ENCODE data around the gene RADIL.

Gene RADIL

GRCh38 chr7:4828720-4829383 is 54.7 kb downstream of the RADIL start:
- DNase-seq = no peak

- DNase-seq = no peak
These were observed 58.4 kb downstream of the RADIL start for GRCh38 chr7:4825081-4825480.

GRCh38 chr7:4824120-4824775 is 59.3 kb downstream of the RADIL start:
- no peak for DNase-seq

- no peak for DNase-seq
These were observed 59.9 kb downstream of the RADIL start for GRCh38 chr7:4823441-4824119.

- DNase-seq = no peak
These were observed 60.8 kb downstream of the RADIL start for GRCh38 chr7:4822677-4823076.

GRCh38 chr7:4820967-4821471 is 62.5 kb downstream of the RADIL start:
- no peak for DNase-seq

- no peak for DNase-seq
These were observed 63.0 kb downstream of the RADIL start for GRCh38 chr7:4820405-4820966.

GRCh38 chr7:4819560-4820404 is 63.7 kb downstream of the RADIL start:
- DNase-seq = no peak

DNA sequence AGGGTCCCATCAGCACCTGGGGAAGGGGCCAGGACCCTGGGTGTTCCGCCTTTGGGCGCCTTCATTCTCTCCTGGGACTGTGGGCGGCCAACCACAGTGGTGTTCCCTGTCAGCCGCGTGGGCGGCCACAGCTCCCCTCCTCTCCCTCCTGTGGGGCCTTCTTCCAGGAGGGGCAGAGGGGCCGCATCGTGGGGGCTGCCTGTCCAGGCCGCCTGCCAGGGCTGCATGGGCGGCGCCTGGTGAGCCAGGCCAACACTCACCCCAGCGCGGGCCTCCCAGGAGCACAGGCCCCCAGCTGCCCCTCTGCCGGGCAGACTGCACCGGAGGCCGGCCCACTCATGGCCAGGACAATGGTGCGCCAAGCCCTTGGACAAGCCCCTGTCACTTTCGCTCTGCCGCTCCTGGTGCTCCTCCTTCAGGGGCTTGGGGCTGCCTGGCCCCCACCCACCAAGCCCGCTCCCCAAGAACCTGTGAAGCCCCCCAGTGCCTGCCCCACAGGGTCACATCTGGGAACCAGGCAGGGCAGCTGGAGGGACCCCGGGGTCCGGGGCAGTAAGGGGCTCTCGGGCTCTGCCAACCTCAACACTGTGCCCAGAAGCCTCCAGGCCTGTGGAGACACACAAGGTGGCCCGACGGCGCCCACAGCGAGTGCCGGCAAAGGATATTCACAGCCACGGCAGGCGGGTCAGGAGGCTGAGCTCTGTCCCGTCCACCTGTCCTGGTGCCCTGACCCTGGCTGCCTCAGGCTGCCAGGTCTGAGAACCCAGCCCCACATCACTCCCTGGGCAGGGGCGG is 65.3 kb downstream of the RADIL start:
- DNase-seq = no peak

DNA sequence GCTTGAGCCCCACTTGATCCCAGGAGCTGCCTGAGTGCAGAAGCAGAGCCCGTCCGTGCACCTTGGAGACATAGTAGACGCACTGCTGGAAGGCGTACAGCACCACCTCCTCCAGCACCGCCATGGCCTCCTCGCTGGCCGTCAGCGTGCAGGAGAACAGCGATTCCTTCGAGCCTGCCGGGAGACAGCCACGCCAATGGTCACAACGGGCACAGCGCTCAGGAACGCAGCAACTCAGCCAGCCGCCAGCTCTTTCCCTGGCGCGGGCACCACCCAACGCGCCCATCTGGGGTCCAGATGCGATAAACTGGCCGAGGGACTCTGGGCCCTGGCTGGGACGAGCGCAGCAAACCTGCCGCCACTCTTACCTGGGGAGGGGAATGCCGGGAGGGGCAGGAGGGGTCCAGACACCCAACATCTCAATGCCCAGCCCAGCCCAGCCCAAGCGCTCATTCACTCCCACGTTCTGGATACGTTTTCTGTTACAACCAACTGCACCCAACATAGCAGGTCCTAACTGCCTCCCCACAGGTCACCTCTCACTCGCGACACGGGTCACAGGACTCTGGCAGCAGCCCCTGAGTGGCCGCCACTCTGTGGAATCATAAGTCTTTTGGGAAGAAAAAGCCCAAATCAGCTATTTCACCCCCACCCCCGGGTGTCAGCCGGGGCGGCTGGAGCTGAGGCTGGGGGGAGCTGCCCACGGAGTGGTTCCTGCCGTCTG is 66.2 kb downstream of the RADIL start:
- DNase-seq = no peak

GRCh38 chr7:4816419-4817080 is 67.0 kb downstream of the RADIL start:
- no peak for DNase-seq

GRCh38 chr7:4815609-4816418 is 67.7 kb downstream of the RADIL start:
- no peak for DNase-seq

DNA sequence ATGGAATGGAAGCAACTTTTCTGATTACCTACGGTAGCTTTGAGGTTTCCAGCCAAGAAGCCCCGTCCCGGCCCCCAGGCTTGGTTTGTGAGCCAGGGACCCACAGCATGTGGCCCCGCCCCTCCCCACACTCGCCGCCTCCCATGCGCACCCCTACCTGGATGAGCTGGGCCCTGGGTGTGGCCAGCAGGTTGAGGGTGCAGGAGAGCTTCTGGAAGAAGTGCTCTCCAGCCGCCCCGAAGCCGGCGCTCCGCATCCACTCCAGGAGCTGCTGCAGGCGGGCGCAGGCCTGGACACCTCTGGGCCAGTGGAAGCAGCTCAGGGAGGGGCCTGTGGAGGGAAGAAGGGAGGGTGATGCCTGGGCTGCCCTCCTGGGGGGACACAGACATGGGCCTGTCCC is 68.4 kb downstream of the RADIL start:
- DNase-seq = no peak

DNA sequence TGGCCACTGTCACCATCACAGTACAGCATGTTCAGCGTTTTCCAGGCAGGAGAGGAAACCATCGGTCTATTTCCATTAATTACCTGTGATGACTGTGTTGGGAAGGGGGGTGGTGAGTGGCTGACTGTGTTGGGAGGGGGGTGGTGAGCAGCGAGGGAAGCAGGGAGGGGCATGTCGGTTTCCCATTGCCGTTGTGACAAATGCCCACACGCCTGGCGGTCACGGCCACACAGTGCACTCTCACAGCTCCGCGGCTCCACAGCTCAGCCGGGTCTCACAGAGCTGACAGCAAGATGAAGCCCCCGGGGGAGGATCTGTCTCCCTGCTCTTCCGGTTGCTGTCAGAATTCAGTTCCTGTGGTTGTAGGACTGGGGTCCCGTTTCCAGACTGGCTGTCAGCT is 69.1 kb downstream of the RADIL start:
- DNase-seq = no peak

GRCh38 chr7:4809666-4810065 is 73.8 kb downstream of the RADIL start:
- DNase-seq = no peak

GRCh38 chr7:4809091-4809591 is 74.4 kb downstream of the RADIL start:
- DNase-seq = peak; percentile 42

DNA sequence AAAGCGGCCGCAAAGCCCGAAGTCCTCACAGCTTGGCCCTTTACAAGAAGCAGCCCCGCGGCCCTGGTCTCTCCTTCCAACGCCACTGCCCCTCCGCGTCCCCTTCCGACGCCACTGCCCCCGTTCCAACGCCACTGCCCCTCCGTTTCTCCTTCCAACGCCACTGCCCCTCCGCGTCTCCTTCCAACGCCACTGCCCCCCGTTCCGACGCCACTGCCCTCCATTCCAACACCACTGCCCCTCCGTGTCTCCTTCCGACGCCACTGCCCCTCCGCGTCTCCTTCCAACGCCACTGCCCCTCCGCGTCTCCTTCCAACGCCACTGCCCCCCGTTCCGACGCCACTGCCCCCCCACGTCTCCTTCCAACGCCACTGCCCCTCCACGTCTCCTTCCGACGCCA is 75.0 kb downstream of the RADIL start:
- no peak for DNase-seq

- no peak for DNase-seq
These were observed 75.5 kb downstream of the RADIL start for GRCh38 chr7:4808026-4808425.

DNA sequence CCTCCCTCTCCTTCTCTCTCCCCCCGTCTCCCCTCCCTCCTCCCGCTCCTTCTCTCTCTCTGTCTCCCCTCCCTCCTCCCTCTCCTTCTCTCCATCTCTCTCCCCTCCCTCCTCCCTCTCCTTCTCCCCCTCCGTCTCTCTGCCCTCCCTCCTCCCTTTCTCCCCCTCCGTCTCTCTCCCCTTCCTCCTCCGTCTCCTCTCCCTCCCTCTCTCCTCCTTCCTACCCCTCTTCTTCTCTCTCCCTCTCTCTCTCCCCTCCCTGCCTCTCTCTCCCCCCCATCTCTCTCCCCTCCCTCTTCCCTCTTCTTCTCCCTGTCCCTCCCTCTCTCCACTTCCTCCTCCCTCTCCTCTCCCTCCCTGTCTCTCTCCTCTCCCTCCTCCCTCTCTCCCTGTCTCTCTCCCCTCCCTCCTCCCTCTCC is 75.9 kb downstream of the RADIL start:
- no peak for DNase-seq
